Hypothalamus (tissue), 51 donors: Measurements from ENCODE around the gene KRT4.

Source experiments
- DNase-seq, 51 donors: peaks; one replicate each; lab custom pipeline; 2025; lab: John Stamatoyannopoulos, UW

Gene KRT4

GRCh38 chr12:52809166-52809565 lies 4.8 kb downstream of the KRT4 start:
- DNase-seq: no peak

- DNase-seq: no peak
These were observed 5.2 kb downstream of the KRT4 start for GRCh38 chr12:52808573-52809160.

- DNase-seq: no peak
These were observed 6.1 kb downstream of the KRT4 start for GRCh38 chr12:52807544-52808470.

- no peak for DNase-seq
These were observed 6.9 kb downstream of the KRT4 start for GRCh38 chr12:52806821-52807543.

GRCh38 chr12:52806169-52806811 lies 7.6 kb downstream of the KRT4 start:
- DNase-seq: no peak

GRCh38 chr12:52805739-52806138 lies 8.2 kb downstream of the KRT4 start:
- DNase-seq: no peak

GRCh38 chr12:52805000-52805399 lies 8.9 kb downstream of the KRT4 start:
- no peak for DNase-seq

- DNase-seq: no peak
These were observed 11.5 kb downstream of the KRT4 start for GRCh38 chr12:52802442-52802841.

GRCh38 chr12:52801773-52802172 lies 12.1 kb downstream of the KRT4 start:
- no peak for DNase-seq

GRCh38 chr12:52800259-52800917 lies 13.5 kb downstream of the KRT4 start:
- no peak for DNase-seq

GRCh38 chr12:52799505-52800211 lies 14.3 kb downstream of the KRT4 start:
- no peak for DNase-seq

GRCh38 chr12:52798671-52799504 lies 15.0 kb downstream of the KRT4 start:
- no peak for DNase-seq

- DNase-seq: no peak
These were observed 15.8 kb downstream of the KRT4 start for GRCh38 chr12:52798003-52798670.

- no peak for DNase-seq
These were observed 16.4 kb downstream of the KRT4 start for GRCh38 chr12:52797529-52797894.

GRCh38 chr12:52796839-52797528 lies 16.9 kb downstream of the KRT4 start:
- DNase-seq: no peak

- DNase-seq: no peak
These were observed 17.5 kb downstream of the KRT4 start for GRCh38 chr12:52796429-52796794.

- DNase-seq: no peak
These were observed 18.1 kb downstream of the KRT4 start, which contains the start of gene KRT3 for GRCh38 chr12:52795694-52796428. Gene KRT3, minus strand, starts transcription at chr12:52796117. Its CDS starts 75 bp downstream, at chr12:52796042.
